Natural killer cell (primary cell): Measurements from ENCODE around the gene PLXDC1. TPM values are rescaled to one million over a fixed set of nuclear protein-coding genes. Genes with fewer than 3 reads are reported as not detected.
A peak's percentile ranks its signal among the peaks of the same experiment; 100 is the strongest.

ENCODE experiments used
- ATAC-seq, 3 donors: fragments of 150-1000 bp in 2 of 3; fragments of 200-7000 bp in 1 of 3; cut with Tn5 transposase; 1 replicate in 1 of 3; 2 replicates in 2 of 3; pipeline ENCODE4 v1.10.0; 2021; ENCODE audit warnings: mild to moderate bottlenecking in 2 of 3, moderate library complexity in 2 of 3
- DNase-seq, 2 donors: peaks; one replicate each; pipeline versions ENCODE4 v3.0.0 to v3.0.0-alpha.2; 2013 to 2021; ENCODE audit warnings: mixed read lengths in 1 of 2
- H3K27ac ChIP-seq: one replicate; pipeline ENCODE4 v1.5.1; 2013; ENCODE audit warnings: mild to moderate bottlenecking, low read length
- H3K27me3 ChIP-seq: one replicate; pipeline ENCODE4 v1.6.1; 2013; ENCODE audit warnings: low read length; ENCODE audit not compliant: control insufficient read depth, insufficient read depth
- H3K36me3 ChIP-seq: one replicate; pipeline ENCODE4 v1.6.1; 2013; ENCODE audit warnings: low read length; ENCODE audit not compliant: control insufficient read depth, insufficient read depth
- H3K4me1 ChIP-seq: one replicate; pipeline ENCODE4 v1.6.1; 2013; ENCODE audit warnings: low read length; ENCODE audit not compliant: control insufficient read depth, insufficient read depth
- H3K4me3 ChIP-seq: one replicate; pipeline ENCODE4 v1.5.1; 2013; ENCODE audit warnings: low read length
- H3K9me3 ChIP-seq: one replicate; pipeline ENCODE4 v1.6.1; 2013; ENCODE audit warnings: low read length; ENCODE audit not compliant: control insufficient read depth, insufficient read depth
- H3K27ac Mint-ChIP-seq, 2 donors: one replicate each; pipeline ENCODE4 v1.8.0; 2022; ENCODE audit warnings: mild to moderate bottlenecking in 2 of 2, mixed read lengths in 2 of 2, moderate library complexity in 1 of 2
- H3K27me3 Mint-ChIP-seq, 2 donors: one replicate each; pipeline ENCODE4 v1.8.0; 2022; ENCODE audit warnings: low read depth in 2 of 2, mixed read lengths in 2 of 2
- H3K36me3 Mint-ChIP-seq: one replicate; pipeline ENCODE4 v1.8.0; 2022; ENCODE audit warnings: mixed read lengths
- H3K4me1 Mint-ChIP-seq, 2 donors: one replicate each; pipeline ENCODE4 v1.8.0; 2022; ENCODE audit warnings: mixed read lengths in 2 of 2
- H3K4me3 Mint-ChIP-seq: one replicate; pipeline ENCODE4 v1.8.0; 2022; ENCODE audit warnings: mild to moderate bottlenecking, moderate library complexity, mixed read lengths
- H3K9me3 Mint-ChIP-seq, 2 donors: one replicate each; pipeline ENCODE4 v1.8.0; 2022; ENCODE audit warnings: mixed read lengths in 2 of 2
- WGBS: methylation state at CpG from one replicate; pipeline ENCODE4 v1.1.7; 2013; ENCODE audit warnings: missing lambda C conversion rate; ENCODE audit not compliant: insufficient coverage; 5-methylcytosine and 5-hydroxymethylcytosine counted together
- intact Hi-C: fragments of 100-400 bp; cut with micrococcal nuclease; formaldehyde crosslinking; loops from one replicate; pipeline ENCODE4 v1.14.2; 2022
- total RNA-seq, 4 donors: library from RNA; stranded (reverse); fragments of 120-200 nt in 1 of 4; gene quantifications; one replicate each; pipeline versions ENCODE4 v1.2.3 to v1.2.4, GENCODE V29; 2013 to 2022
- TF ChIP-seq, protein P1 (sequence below): fragments of 200-600 bp; IDR thresholded peaks from one replicate; pipeline ENCODE4 v1.8.0; 2022; ENCODE audit warnings: antibody characterized with exemption

The PLXDC1 gene
- total RNA-seq, 3 donors from 2014 or later (not counting 1 experiment from before 2014, with no cell fraction given) = 5.7 to 53.6 (median 15.9) TPM

DNA sequence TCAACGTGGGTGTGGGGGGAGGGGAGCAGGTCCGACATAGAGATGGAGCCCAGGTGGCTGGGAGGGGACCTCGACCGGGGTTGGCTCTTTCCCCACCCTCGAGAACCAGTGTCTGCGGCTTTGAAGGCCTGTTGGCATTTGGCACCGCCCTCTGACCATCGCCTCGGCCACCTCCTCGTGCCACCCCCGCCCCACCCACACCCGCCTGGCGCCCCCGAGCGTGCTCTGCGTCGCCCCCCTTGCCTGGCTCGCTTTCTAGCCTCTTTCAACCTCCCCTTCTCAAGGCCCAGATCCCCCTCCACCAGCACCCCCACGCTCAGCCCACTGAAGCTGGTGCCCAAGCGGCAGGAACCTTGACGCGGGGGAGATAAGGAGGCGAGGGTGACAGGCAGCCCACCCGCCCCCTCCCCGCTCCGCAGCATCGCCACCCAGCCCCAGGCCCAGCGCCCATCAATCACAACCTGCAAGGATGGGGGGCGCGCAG, 45.4 kb upstream of the PLXDC1 start:
- under 1% methylated on average over 29 of the region's 30 CpGs for WGBS
- H3K9me3 Mint-ChIP-seq = no peaks in the 10 kb centered on the region
- H3K36me3 Mint-ChIP-seq = no peaks in the 10 kb centered on the region
- peaks cover 35 to 69% of the 10 kb centered on the region in 2 donors for H3K4me1 Mint-ChIP-seq
- H3K27ac ChIP-seq = no peak overlapping the region
- no peaks in the 10 kb centered on the region for H3K27me3 ChIP-seq
- no peak for ATAC-seq
- peak overlapping the region; percentile 80 for H3K4me3 Mint-ChIP-seq
- peak overlapping the region in 1 of 2 donors; percentile 98 for H3K27ac Mint-ChIP-seq
- peak in 1 of 2 donors; percentile 39 for DNase-seq
- no peaks in the 10 kb centered on the region for H3K9me3 ChIP-seq
- H3K27me3 Mint-ChIP-seq = no peaks in the 10 kb centered on the region
- TF ChIP-seq, protein P1, sequence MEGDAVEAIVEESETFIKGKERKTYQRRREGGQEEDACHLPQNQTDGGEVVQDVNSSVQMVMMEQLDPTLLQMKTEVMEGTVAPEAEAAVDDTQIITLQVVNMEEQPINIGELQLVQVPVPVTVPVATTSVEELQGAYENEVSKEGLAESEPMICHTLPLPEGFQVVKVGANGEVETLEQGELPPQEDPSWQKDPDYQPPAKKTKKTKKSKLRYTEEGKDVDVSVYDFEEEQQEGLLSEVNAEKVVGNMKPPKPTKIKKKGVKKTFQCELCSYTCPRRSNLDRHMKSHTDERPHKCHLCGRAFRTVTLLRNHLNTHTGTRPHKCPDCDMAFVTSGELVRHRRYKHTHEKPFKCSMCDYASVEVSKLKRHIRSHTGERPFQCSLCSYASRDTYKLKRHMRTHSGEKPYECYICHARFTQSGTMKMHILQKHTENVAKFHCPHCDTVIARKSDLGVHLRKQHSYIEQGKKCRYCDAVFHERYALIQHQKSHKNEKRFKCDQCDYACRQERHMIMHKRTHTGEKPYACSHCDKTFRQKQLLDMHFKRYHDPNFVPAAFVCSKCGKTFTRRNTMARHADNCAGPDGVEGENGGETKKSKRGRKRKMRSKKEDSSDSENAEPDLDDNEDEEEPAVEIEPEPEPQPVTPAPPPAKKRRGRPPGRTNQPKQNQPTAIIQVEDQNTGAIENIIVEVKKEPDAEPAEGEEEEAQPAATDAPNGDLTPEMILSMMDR = no peak
- intact Hi-C loops = no loop called here
- peaks cover 17% of the 10 kb centered on the region for H3K36me3 ChIP-seq
- H3K4me1 ChIP-seq = peaks cover 60% of the 10 kb centered on the region
- H3K4me3 ChIP-seq = peak overlapping the region; percentile 72

DNA sequence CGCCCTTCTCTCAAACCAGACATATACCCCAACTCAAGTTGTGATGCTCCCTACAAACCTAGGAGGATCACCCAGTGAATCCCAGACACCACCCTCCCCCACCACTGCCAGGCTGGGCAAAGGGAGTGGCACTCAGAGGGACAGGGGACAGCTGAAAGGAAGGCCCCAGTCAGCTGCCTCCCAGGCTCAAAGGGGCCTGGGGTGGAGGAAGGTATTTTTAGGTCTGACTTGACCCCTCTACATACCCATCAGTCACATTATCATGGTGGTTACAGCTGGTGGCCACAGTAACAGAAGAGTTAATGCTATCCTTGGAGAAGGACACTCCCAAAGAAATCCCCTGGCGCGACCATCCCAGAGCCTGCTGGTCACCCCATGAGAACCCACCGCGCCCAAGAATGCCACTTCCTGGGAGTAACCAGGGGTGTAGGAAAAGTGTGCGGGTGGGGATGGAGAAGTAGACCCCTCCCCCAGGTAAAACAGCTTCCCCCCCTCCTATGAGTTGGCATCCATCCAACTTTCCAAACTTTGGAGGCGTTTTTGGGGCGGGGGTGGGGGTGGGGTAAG, 44.9 kb upstream of the PLXDC1 start:
- Mint-ChIP-seq H3K27me3 (no peaks in the 10 kb centered on the region), H3K36me3 (no peaks in the 10 kb centered on the region), H3K9me3 (no peaks in the 10 kb centered on the region), H3K4me3 (peak overlapping the region; percentile 68), H3K27ac (peak overlapping the region; percentile 72 to 98), H3K4me1 (peaks cover 35 to 64% of the 10 kb centered on the region in 2 donors)
- peak overlapping the region; percentile 39 for H3K27ac ChIP-seq
- DNase-seq (no peak), ATAC-seq (no peak)
- H3K4me1 ChIP-seq = peaks cover 54% of the 10 kb centered on the region
- H3K9me3 ChIP-seq = no peaks in the 10 kb centered on the region
- intact Hi-C loops = no loop called here
- TF ChIP-seq, protein P1 = no peak
- no peaks in the 10 kb centered on the region for H3K27me3 ChIP-seq
- WGBS = 64% methylated on average over 2 of the region's 8 CpGs
- peaks cover 12% of the 10 kb centered on the region for H3K36me3 ChIP-seq
- peak overlapping the region; percentile 9 for H3K4me3 ChIP-seq

DNA sequence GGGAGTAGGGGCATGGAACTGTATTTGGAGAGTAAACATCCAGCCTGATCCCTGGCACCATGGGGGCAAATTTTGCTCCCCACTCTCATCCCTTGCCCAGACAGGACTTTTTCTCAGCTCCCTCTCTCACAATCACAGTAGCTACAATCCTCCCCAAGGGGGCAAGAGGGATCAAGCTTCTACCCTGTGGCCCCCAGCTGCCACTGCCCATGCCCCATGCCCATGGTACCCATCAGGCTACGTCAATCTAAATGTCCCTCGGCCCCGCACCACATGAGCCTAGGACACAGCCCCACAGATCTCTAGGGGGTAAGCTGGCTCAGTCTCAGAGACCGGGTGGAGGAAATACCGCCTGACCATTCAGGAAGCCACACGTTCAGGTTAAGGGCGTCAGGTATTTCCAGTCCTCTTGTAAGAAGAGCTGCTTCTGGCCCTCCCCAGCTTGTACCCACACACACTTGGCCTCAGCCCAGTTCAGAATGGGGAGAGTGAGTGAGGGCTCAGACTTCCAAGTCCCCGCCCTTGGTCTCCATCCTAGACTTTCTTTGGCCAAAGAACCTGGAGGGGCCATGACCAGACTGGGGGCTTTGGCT, 44.2 kb upstream of the PLXDC1 start:
- peak in 1 of 3 donors; percentile 10 for ATAC-seq
- Mint-ChIP-seq H3K4me3 (peak overlapping the region; percentile 68), H3K9me3 (no peaks in the 10 kb centered on the region), H3K27ac (peak overlapping the region; percentile 72 to 84), H3K36me3 (no peaks in the 10 kb centered on the region), H3K27me3 (no peaks in the 10 kb centered on the region), H3K4me1 (peaks cover 28 to 57% of the 10 kb centered on the region in 2 donors)
- WGBS = 18% methylated on average over 8 of the region's 8 CpGs
- H3K27ac ChIP-seq = peak overlapping the region; percentile 39
- H3K4me3 ChIP-seq = no peak overlapping the region
- no peaks in the 10 kb centered on the region for H3K27me3 ChIP-seq
- H3K9me3 ChIP-seq = no peaks in the 10 kb centered on the region
- DNase-seq = peak in 1 of 2 donors; percentile 57
- intact Hi-C loops = no loop called here
- H3K36me3 ChIP-seq = peaks cover 12% of the 10 kb centered on the region
- peaks cover 48% of the 10 kb centered on the region for H3K4me1 ChIP-seq
- TF ChIP-seq, protein P1 = no peak
